Measurements from ENCODE around the gene ZNF783.

ZNF783 gene

GRCh38 chr7:149294634-149295480 lies 32.9 kb downstream of the ZNF783 start:
- H3K4me1 ChIP-seq (ENCODE audit: control extremely low read depth in 1 of 4, control insufficient read depth in 4 of 4, insufficient read depth in 4 of 4, low read length in 3 of 4), result no peaks in the 10 kb centered on the region
- no peak overlapping the region for H3K4me3 ChIP-seq (ENCODE audit: control insufficient read depth in 1 of 7, extremely low read depth in 1 of 7, insufficient read depth in 4 of 7, low read depth in 2 of 7, low read length in 6 of 7)
- ChIA-PET CTCF (interaction anchor here (1.2 kb wide), 1 partner anchor 33 kb away, joined by 3 read pairs; the partner anchor contains the start of gene ZNF783), POLR2A (no interaction called here)
- H3K27me3 ChIP-seq (replicated peaks in 2 of 5; ENCODE audit: control insufficient read depth in 4 of 5, insufficient read depth in 5 of 5, low read length in 4 of 5), result no peaks in the 10 kb centered on the region
- peaks cover 0 to 17% (median 2%) of the 10 kb centered on the region in 4 experiments for H3K36me3 ChIP-seq (ENCODE audit: control insufficient read depth in 4 of 4, insufficient read depth in 4 of 4, low read length in 3 of 4)
- 99% methylated on average over 49 of the region's 55 CpGs for WGBS (ENCODE audit: insufficient coverage)
- H3K9me3 ChIP-seq (ENCODE audit: control extremely low read depth in 1 of 5, control insufficient read depth in 4 of 5, insufficient read depth in 2 of 5, low read depth in 1 of 5, low read length in 4 of 5), result peaks cover 0 to 4% (median 0%) of the 10 kb centered on the region in 5 experiments
- H3K27ac ChIP-seq (ENCODE audit: insufficient read depth in 1 of 2, low read depth in 1 of 2, low read length in 2 of 2, poor library complexity in 1 of 2, severe bottlenecking in 2 of 2), result no peak overlapping the region
- DNase-seq, result no peak

- ChIA-PET CTCF (no interaction called here), POLR2A (no interaction called here)
- H3K4me1 ChIP-seq (ENCODE audit: control extremely low read depth in 1 of 4, control insufficient read depth in 4 of 4, insufficient read depth in 4 of 4, low read length in 3 of 4), result no peaks in the 10 kb centered on the region
- no peak overlapping the region for H3K4me3 ChIP-seq (ENCODE audit: control insufficient read depth in 1 of 7, extremely low read depth in 1 of 7, insufficient read depth in 4 of 7, low read depth in 2 of 7, low read length in 6 of 7)
- no peak overlapping the region for H3K27ac ChIP-seq (ENCODE audit: insufficient read depth in 1 of 2, low read depth in 1 of 2, low read length in 2 of 2, poor library complexity in 1 of 2, severe bottlenecking in 2 of 2)
- peaks cover 0 to 17% (median 2%) of the 10 kb centered on the region in 4 experiments for H3K36me3 ChIP-seq (ENCODE audit: control insufficient read depth in 4 of 4, insufficient read depth in 4 of 4, low read length in 3 of 4)
- no peak for DNase-seq
- no peaks in the 10 kb centered on the region for H3K27me3 ChIP-seq (replicated peaks in 2 of 5; ENCODE audit: control insufficient read depth in 4 of 5, insufficient read depth in 5 of 5, low read length in 4 of 5)
- WGBS (ENCODE audit: insufficient coverage), result 97% methylated on average over 6 of the region's 6 CpGs
- H3K9me3 ChIP-seq (ENCODE audit: control extremely low read depth in 1 of 5, control insufficient read depth in 4 of 5, insufficient read depth in 2 of 5, low read depth in 1 of 5, low read length in 4 of 5), result peaks cover 0 to 4% (median 0%) of the 10 kb centered on the region in 5 experiments
These were observed 33.5 kb downstream of the ZNF783 start for GRCh38 chr7:149295481-149295850.

GRCh38 chr7:149296368-149296767 lies 34.4 kb downstream of the ZNF783 start:
- WGBS (ENCODE audit: insufficient coverage), result 100% methylated on average over 3 of the region's 4 CpGs
- Histone ChIP-seq H3K4me3 (ENCODE audit: control insufficient read depth in 1 of 7, extremely low read depth in 1 of 7, insufficient read depth in 4 of 7, low read depth in 2 of 7, low read length in 6 of 7) (no peak overlapping the region), H3K9me3 (ENCODE audit: control extremely low read depth in 1 of 5, control insufficient read depth in 4 of 5, insufficient read depth in 2 of 5, low read depth in 1 of 5, low read length in 4 of 5) (peaks cover 0 to 4% (median 0%) of the 10 kb centered on the region in 5 experiments), H3K27ac (ENCODE audit: insufficient read depth in 1 of 2, low read depth in 1 of 2, low read length in 2 of 2, poor library complexity in 1 of 2, severe bottlenecking in 2 of 2) (no peak overlapping the region), H3K27me3 (replicated peaks in 2 of 5; ENCODE audit: control insufficient read depth in 4 of 5, insufficient read depth in 5 of 5, low read length in 4 of 5) (no peaks in the 10 kb centered on the region), H3K4me1 (ENCODE audit: control extremely low read depth in 1 of 4, control insufficient read depth in 4 of 4, insufficient read depth in 4 of 4, low read length in 3 of 4) (no peaks in the 10 kb centered on the region), H3K36me3 (ENCODE audit: control insufficient read depth in 4 of 4, insufficient read depth in 4 of 4, low read length in 3 of 4) (peaks cover 0 to 17% (median 2%) of the 10 kb centered on the region in 4 experiments)
- CTCF ChIA-PET, result no interaction called here
- POLR2A ChIA-PET, result no interaction called here
- DNase-seq, result no peak

GRCh38 chr7:149297034-149297755 lies 35.2 kb downstream of the ZNF783 start:
- Histone ChIP-seq H3K4me3 (ENCODE audit: control insufficient read depth in 1 of 7, extremely low read depth in 1 of 7, insufficient read depth in 4 of 7, low read depth in 2 of 7, low read length in 6 of 7) (no peak overlapping the region), H3K9me3 (ENCODE audit: control extremely low read depth in 1 of 5, control insufficient read depth in 4 of 5, insufficient read depth in 2 of 5, low read depth in 1 of 5, low read length in 4 of 5) (peaks cover 0 to 4% (median 0%) of the 10 kb centered on the region in 5 experiments), H3K36me3 (ENCODE audit: control insufficient read depth in 4 of 4, insufficient read depth in 4 of 4, low read length in 3 of 4) (peaks cover 0 to 12% (median 2%) of the 10 kb centered on the region in 4 experiments), H3K27ac (ENCODE audit: insufficient read depth in 1 of 2, low read depth in 1 of 2, low read length in 2 of 2, poor library complexity in 1 of 2, severe bottlenecking in 2 of 2) (no peak overlapping the region), H3K27me3 (replicated peaks in 2 of 5; ENCODE audit: control insufficient read depth in 4 of 5, insufficient read depth in 5 of 5, low read length in 4 of 5) (no peaks in the 10 kb centered on the region), H3K4me1 (ENCODE audit: control extremely low read depth in 1 of 4, control insufficient read depth in 4 of 4, insufficient read depth in 4 of 4, low read length in 3 of 4) (no peaks in the 10 kb centered on the region)
- 100% methylated on average over 2 of the region's 5 CpGs for WGBS (ENCODE audit: insufficient coverage)
- DNase-seq, result no peak
- ChIA-PET CTCF (interaction anchor here (2.0 kb wide), 1 partner anchor 13 kb away, joined by 6 read pairs; no protein-coding TSS in a partner anchor), POLR2A (no interaction called here)

GRCh38 chr7:149300620-149301285 lies 38.8 kb downstream of the ZNF783 start:
- POLR2A ChIA-PET, result no interaction called here
- H3K9me3 ChIP-seq (ENCODE audit: control extremely low read depth in 1 of 5, control insufficient read depth in 4 of 5, insufficient read depth in 2 of 5, low read depth in 1 of 5, low read length in 4 of 5), result peaks cover 0 to 4% (median 0%) of the 10 kb centered on the region in 5 experiments
- WGBS (ENCODE audit: insufficient coverage), result 66% methylated on average over 4 of the region's 8 CpGs
- no peaks in the 10 kb centered on the region for H3K4me1 ChIP-seq (ENCODE audit: control extremely low read depth in 1 of 4, control insufficient read depth in 4 of 4, insufficient read depth in 4 of 4, low read length in 3 of 4)
- no peak overlapping the region for H3K4me3 ChIP-seq (ENCODE audit: control insufficient read depth in 1 of 7, extremely low read depth in 1 of 7, insufficient read depth in 4 of 7, low read depth in 2 of 7, low read length in 6 of 7)
- H3K27ac ChIP-seq (ENCODE audit: insufficient read depth in 1 of 2, low read depth in 1 of 2, low read length in 2 of 2, poor library complexity in 1 of 2, severe bottlenecking in 2 of 2), result no peak overlapping the region
- no peak for DNase-seq
- no peaks in the 10 kb centered on the region for H3K27me3 ChIP-seq (replicated peaks in 2 of 5; ENCODE audit: control insufficient read depth in 4 of 5, insufficient read depth in 5 of 5, low read length in 4 of 5)
- no peaks in the 10 kb centered on the region for H3K36me3 ChIP-seq (ENCODE audit: control insufficient read depth in 4 of 4, insufficient read depth in 4 of 4, low read length in 3 of 4)
- CTCF ChIA-PET, result no interaction called here

GRCh38 chr7:149302222-149302621 lies 40.2 kb downstream of the ZNF783 start:
- Histone ChIP-seq H3K4me1 (ENCODE audit: control extremely low read depth in 1 of 4, control insufficient read depth in 4 of 4, insufficient read depth in 4 of 4, low read length in 3 of 4) (no peaks in the 10 kb centered on the region), H3K4me3 (ENCODE audit: control insufficient read depth in 1 of 7, extremely low read depth in 1 of 7, insufficient read depth in 4 of 7, low read depth in 2 of 7, low read length in 6 of 7) (no peak overlapping the region), H3K27ac (ENCODE audit: insufficient read depth in 1 of 2, low read depth in 1 of 2, low read length in 2 of 2, poor library complexity in 1 of 2, severe bottlenecking in 2 of 2) (no peak overlapping the region), H3K9me3 (ENCODE audit: control extremely low read depth in 1 of 5, control insufficient read depth in 4 of 5, insufficient read depth in 2 of 5, low read depth in 1 of 5, low read length in 4 of 5) (peaks cover 0 to 4% (median 0%) of the 10 kb centered on the region in 5 experiments), H3K27me3 (replicated peaks in 2 of 5; ENCODE audit: control insufficient read depth in 4 of 5, insufficient read depth in 5 of 5, low read length in 4 of 5) (no peaks in the 10 kb centered on the region), H3K36me3 (ENCODE audit: control insufficient read depth in 4 of 4, insufficient read depth in 4 of 4, low read length in 3 of 4) (no peaks in the 10 kb centered on the region)
- POLR2A ChIA-PET, result no interaction called here
- whole genome bisulfite sequencing (ENCODE audit: insufficient coverage), result 95% methylated on average over 12 of the region's 12 CpGs
- CTCF ChIA-PET, result no interaction called here
- no peak for DNase-seq
